ENCODE measurements around the gene RAB44. TPM values are rescaled to one million over a fixed set of nuclear protein-coding genes. Genes with fewer than 3 reads are reported as not detected.

Gene RAB44
- total RNA-seq, 1 experiment from 2014 or later, result 0.05 TPM

DNA sequence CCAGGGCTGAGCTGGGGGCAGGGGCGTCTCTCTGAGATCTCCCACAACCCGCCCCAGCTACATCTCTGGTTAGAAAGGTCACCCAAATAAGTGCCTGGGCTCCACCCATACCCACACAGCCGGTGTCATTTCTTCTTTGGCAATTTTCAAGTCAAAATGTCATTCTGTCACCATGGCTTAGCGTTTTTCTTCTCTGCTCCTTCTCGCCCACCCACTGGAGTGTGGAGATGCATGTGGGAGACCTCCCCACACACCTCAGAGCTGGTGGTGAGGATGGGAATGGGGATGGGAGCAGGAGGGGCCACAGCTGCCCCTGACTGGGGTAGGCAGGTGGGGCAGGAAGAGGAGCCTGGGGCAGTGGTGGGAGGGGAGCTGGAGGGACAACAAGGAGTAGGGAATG is 78.5 kb downstream of the RAB44 start:
- RAD21 ChIA-PET (ENCODE audit: low non-redundant PET in 1 of 2, low total read pairs in 2 of 2, uncharacterized antibody in 2 of 2, unreplicated experiment in 2 of 2), result no interaction called here

More for the DNA sequence above, 78.5 kb downstream of the RAB44 start:
- BruUV-seq (replicated peaks), result no TSS peak
- Histone ChIP-seq H3K9me2 (ENCODE audit: insufficient read depth) (no peaks in the 10 kb centered on the region), H2AFZ (ENCODE audit: low read depth, low read length, poor library complexity, severe bottlenecking) (no peak overlapping the region), H3K4me1 (ENCODE audit: control insufficient read depth in 1 of 2, insufficient read depth in 2 of 2, low read length in 2 of 2) (no peaks in the 10 kb centered on the region), H3K4me3 (replicated peaks in 1 of 2; ENCODE audit: low read depth in 1 of 2, low read length in 2 of 2) (no peak overlapping the region), H3K27ac (ENCODE audit: low read depth, low read length) (no peak overlapping the region), H3K9ac (ENCODE audit: low read length) (no peak overlapping the region), H3K4me2 (ENCODE audit: low read length) (no peak overlapping the region), H3K79me2 (ENCODE audit: insufficient read depth, low read length) (no peaks in the 10 kb centered on the region), H3K36me3 (ENCODE audit: control insufficient read depth in 1 of 2, insufficient read depth in 2 of 2, low read length in 2 of 2) (no peaks in the 10 kb centered on the region), H3K27me3 (ENCODE audit: insufficient read depth, low read length) (peaks cover 6% of the 10 kb centered on the region; the same call in 1 of the 2 replicates), H3K9me3 (ENCODE audit: control insufficient read depth in 1 of 2, insufficient read depth in 1 of 2, low read depth in 1 of 2, low read length in 2 of 2) (no peaks in the 10 kb centered on the region), H4K20me1 (ENCODE audit: insufficient read depth) (no peaks in the 10 kb centered on the region)
- no peak for TF ChIP-seq EGR1 (IDR thresholded peaks at IDR 0.05; ENCODE audit: low read depth)
- no peak for TF ChIP-seq RAD21 (IDR thresholded peaks at IDR 0.05; ENCODE audit: low read depth)
- TF ChIP-seq SP1 (IDR thresholded peaks at IDR 0.05; ENCODE audit: low read depth), result no peak
- TF ChIP-seq, protein P1, sequence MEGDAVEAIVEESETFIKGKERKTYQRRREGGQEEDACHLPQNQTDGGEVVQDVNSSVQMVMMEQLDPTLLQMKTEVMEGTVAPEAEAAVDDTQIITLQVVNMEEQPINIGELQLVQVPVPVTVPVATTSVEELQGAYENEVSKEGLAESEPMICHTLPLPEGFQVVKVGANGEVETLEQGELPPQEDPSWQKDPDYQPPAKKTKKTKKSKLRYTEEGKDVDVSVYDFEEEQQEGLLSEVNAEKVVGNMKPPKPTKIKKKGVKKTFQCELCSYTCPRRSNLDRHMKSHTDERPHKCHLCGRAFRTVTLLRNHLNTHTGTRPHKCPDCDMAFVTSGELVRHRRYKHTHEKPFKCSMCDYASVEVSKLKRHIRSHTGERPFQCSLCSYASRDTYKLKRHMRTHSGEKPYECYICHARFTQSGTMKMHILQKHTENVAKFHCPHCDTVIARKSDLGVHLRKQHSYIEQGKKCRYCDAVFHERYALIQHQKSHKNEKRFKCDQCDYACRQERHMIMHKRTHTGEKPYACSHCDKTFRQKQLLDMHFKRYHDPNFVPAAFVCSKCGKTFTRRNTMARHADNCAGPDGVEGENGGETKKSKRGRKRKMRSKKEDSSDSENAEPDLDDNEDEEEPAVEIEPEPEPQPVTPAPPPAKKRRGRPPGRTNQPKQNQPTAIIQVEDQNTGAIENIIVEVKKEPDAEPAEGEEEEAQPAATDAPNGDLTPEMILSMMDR (IDR thresholded peaks at IDR 0.05 in 2 of 3, conservative IDR thresholded peaks at IDR 0.05 in 1 of 3; ENCODE audit: borderline replicate concordance in 1 of 3, insufficient read depth in 1 of 3, low read depth in 2 of 3, low read length in 2 of 3), result no peak
- TF ChIP-seq ZFX (IDR thresholded peaks at IDR 0.05), result no peak
- no peak for TF ChIP-seq EZH2phosphoT487 (IDR thresholded peaks at IDR 0.05; ENCODE audit: borderline replicate concordance)
- TF ChIP-seq CBX3 (IDR thresholded peaks at IDR 0.05; ENCODE audit: low read depth), result no peak
- TF ChIP-seq, protein P2, sequence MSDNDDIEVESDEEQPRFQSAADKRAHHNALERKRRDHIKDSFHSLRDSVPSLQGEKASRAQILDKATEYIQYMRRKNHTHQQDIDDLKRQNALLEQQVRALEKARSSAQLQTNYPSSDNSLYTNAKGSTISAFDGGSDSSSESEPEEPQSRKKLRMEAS (IDR thresholded peaks at IDR 0.05), result no peak
- no peak for TF ChIP-seq EZH2 (IDR thresholded peaks at IDR 0.05)
- TF ChIP-seq FOSL1 (IDR thresholded peaks at IDR 0.05; ENCODE audit: low read depth), result no peak
- TF ChIP-seq SRF (IDR thresholded peaks at IDR 0.05; ENCODE audit: low read depth), result no peak
- TF ChIP-seq ZBTB33 (IDR thresholded peaks at IDR 0.05; ENCODE audit: extremely low read depth, insufficient replicate concordance, low read length), result no peak
- TF ChIP-seq POLR2A (IDR thresholded peaks at IDR 0.05; ENCODE audit: borderline replicate concordance, extremely low read depth, insufficient read depth, insufficient read length), result no peak
- intact Hi-C loops (cut with micrococcal nuclease), result no loop called here
- DNase-seq (ENCODE audit: low read depth, low spot score), result no peak
- no peak for ATAC-seq
- ChIA-PET CTCF (interaction anchor here (1.7 kb wide), 1 partner anchor 10 kb away, joined by 4 read pairs; no protein-coding TSS in a partner anchor), POLR2A (no interaction called here)

All from HCT116 (cell line).